Measurements from ENCODE around the gene SELL. TPM values are rescaled to one million over a fixed set of nuclear protein-coding genes. Genes with fewer than 3 reads are reported as not detected.
"Not testable (repeated sequence)": the region's sequence is repeated elsewhere in the genome, so short reads cannot be mapped to it uniquely, and the experiment has no call there.

The SELL gene
- polyA plus RNA-seq, 3 donors, result 3.5 to 3.9 (median 3.6) TPM

GRCh38 chr1:169670244-169670643, 41.2 kb downstream of the SELL start:
- DNase-seq (ENCODE audit: low read depth in 3 of 3, low spot score in 2 of 3), result not testable (repeated sequence)

GRCh38 chr1:169667699-169668596, 43.5 kb downstream of the SELL start:
- DNase-seq (ENCODE audit: low read depth in 3 of 3, low spot score in 2 of 3), result not testable (repeated sequence)

GRCh38 chr1:169667227-169667639, 44.2 kb downstream of the SELL start:
- DNase-seq (ENCODE audit: low read depth in 3 of 3, low spot score in 2 of 3), result not testable (repeated sequence)

GRCh38 chr1:169662680-169663079, 48.7 kb downstream of the SELL start:
- DNase-seq (ENCODE audit: low read depth in 3 of 3, low spot score in 2 of 3), result not testable (repeated sequence)

GRCh38 chr1:169661066-169661465, 50.4 kb downstream of the SELL start:
- not testable (repeated sequence) for DNase-seq (ENCODE audit: low read depth in 3 of 3, low spot score in 2 of 3)

GRCh38 chr1:169658777-169659176, 52.6 kb downstream of the SELL start:
- not testable (repeated sequence) for DNase-seq (ENCODE audit: low read depth in 3 of 3, low spot score in 2 of 3)

GRCh38 chr1:169653873-169654272, 57.5 kb downstream of the SELL start:
- DNase-seq (ENCODE audit: low read depth in 3 of 3, low spot score in 2 of 3), result no peak

- no peak for DNase-seq (ENCODE audit: low read depth in 3 of 3, low spot score in 2 of 3)
These were observed 60.4 kb downstream of the SELL start for GRCh38 chr1:169651035-169651434.

- no peak for DNase-seq (ENCODE audit: low read depth in 3 of 3, low spot score in 2 of 3)
These were observed 60.9 kb downstream of the SELL start for GRCh38 chr1:169650551-169650950.

GRCh38 chr1:169648709-169649108, 62.7 kb downstream of the SELL start:
- DNase-seq (ENCODE audit: low read depth in 3 of 3, low spot score in 2 of 3), result no peak

GRCh38 chr1:169648187-169648586, 63.2 kb downstream of the SELL start:
- DNase-seq (ENCODE audit: low read depth in 3 of 3, low spot score in 2 of 3), result no peak

- no peak for DNase-seq (ENCODE audit: low read depth in 3 of 3, low spot score in 2 of 3)
These were observed 63.9 kb downstream of the SELL start for GRCh38 chr1:169647512-169647911.

GRCh38 chr1:169644297-169644696, 67.1 kb downstream of the SELL start:
- no peak for DNase-seq (ENCODE audit: low read depth in 3 of 3, low spot score in 2 of 3)

Other genes starting within 250 kb of the SELL start
- 10 to 100 TPM; 16.6 to 20.3 (median 18.5) TPM for gene SLC19A2, start 225.7 kb downstream of the SELL start, polyA plus RNA-seq (ENCODE audit: insufficient read length in 3 of 3)
- 1 to 10 TPM; 1.6 to 2.6 (median 2.3) TPM for gene F5, start 125.1 kb downstream of the SELL start, polyA plus RNA-seq (ENCODE audit: insufficient read length in 3 of 3)
- gene SELP, start 81.5 kb downstream of the SELL start, polyA plus RNA-seq (ENCODE audit: insufficient read length in 3 of 3), result 1 to 10 TPM; 5.4 to 9.5 (median 6.5) TPM
- gene SELE, start 22.5 kb upstream of the SELL start, polyA plus RNA-seq (ENCODE audit: insufficient read length in 3 of 3), result under 1 TPM; 0.44 to 0.87 (median 0.67) TPM
- 10 to 100 TPM; 18.3 to 21.3 (median 18.9) TPM for gene METTL18, start 83.3 kb upstream of the SELL start, polyA plus RNA-seq (ENCODE audit: insufficient read length in 3 of 3)
- gene SCYL3, start 182.3 kb upstream of the SELL start, polyA plus RNA-seq (ENCODE audit: insufficient read length in 3 of 3), result 10 to 100 TPM; 17.0 to 21.1 (median 19.3) TPM